Gastrocnemius medialis (tissue), 4 donors: ENCODE data around the gene SCN4B. TPM values are rescaled to one million over a fixed set of nuclear protein-coding genes. Genes with fewer than 3 reads are reported as not detected.
"Not testable (repeated sequence)": the region's sequence is repeated elsewhere in the genome, so short reads cannot be mapped to it uniquely, and the experiment has no call there.

Experiments
- ATAC-seq, 2 donors: fragments of 150-250 bp; one replicate each; pipeline ENCODE4 v1.9.1; 2016
- DNase-seq, 2 donors: peaks; one replicate each; pipeline ENCODE4 v3.0.0-alpha.2; 2019
- H3K27ac ChIP-seq, 4 donors: fragments of 200-600 bp; sonication (generic); 1 replicate in 1 of 4; 2 replicates in 3 of 4; pipeline ENCODE4 v1.5.1; 2016 to 2018; ENCODE audit warnings: mild to moderate bottlenecking in 2 of 4, moderate library complexity in 1 of 4
- H3K27me3 ChIP-seq, 3 donors: fragments of 200-600 bp; sonication (generic) in 2 of 3; 1 replicate in 1 of 3; 2 replicates in 2 of 3; pipeline versions ENCODE4 v1.5.1 to v1.6.0; 2016 to 2019; ENCODE audit warnings: mild to moderate bottlenecking in 1 of 3, moderate library complexity in 1 of 3
- H3K36me3 ChIP-seq, 2 donors: fragments of 200-600 bp; sonication (generic) in 1 of 2; one replicate each; pipeline ENCODE4 v1.5.1; 2017 to 2018
- H3K4me1 ChIP-seq, 2 donors: fragments of 200-600 bp; sonication (generic) in 1 of 2; one replicate each; pipeline ENCODE4 v1.5.1; 2016 to 2017; ENCODE audit warnings: mild to moderate bottlenecking in 2 of 2
- H3K4me3 ChIP-seq, 4 donors: fragments of 200-600 bp; sonication (generic) in 3 of 4; 1 replicate in 1 of 4; 2 replicates in 3 of 4; pipeline ENCODE4 v1.5.1; 2016 to 2019; ENCODE audit warnings: mild to moderate bottlenecking in 2 of 4
- H3K9me3 ChIP-seq, 3 donors: fragments of 200-600 bp; sonication (generic) in 2 of 3; 1 replicate in 1 of 3; 2 replicates in 2 of 3; pipeline ENCODE4 v1.5.1; 2016 to 2019
- POLR2A ChIP-seq, 2 donors: fragments of 450-650 bp; IDR thresholded peaks; one replicate each; pipeline ENCODE4 v1.6.1; 2017; ENCODE audit warnings: antibody characterized with exemption in 2 of 2, mild to moderate bottlenecking in 2 of 2, moderate library complexity in 2 of 2
- in situ Hi-C, 4 donors: fragments of 200-750 bp; cut with MboI; loops; one replicate each; pipeline versions ENCODE4 v1.15.0 to v1.8.0; 2017; ENCODE audit warnings: low sequenced_read_pairs in 4 of 4
- intact Hi-C: fragments of 100-400 bp; cut with DNase I; formaldehyde crosslinking; loops from one replicate; pipeline ENCODE4 v1.15.1; 2023; ENCODE audit warnings: low total_unique reads
- total RNA-seq, 4 donors: library from RNA; depleted of rRNA; stranded (reverse); fragments of >200 nt; gene quantifications; one replicate each; pipeline versions ENCODE4 v1.1.0 to v1.2.3, GENCODE V29; 2016
- TF ChIP-seq, protein P1 (sequence below), 5 experiments: fragments of 450-650 bp in 3 of 5; fragments of 200-600 bp in 2 of 5; sonication (generic) in 2 of 5; IDR thresholded peaks in 4 of 5; conservative IDR thresholded peaks in 1 of 5; 1 replicate in 4 of 5; 2 replicates in 1 of 5; pipeline ENCODE4 v1.5.1; 2016 to 2019; ENCODE audit warnings: antibody characterized with exemption in 5 of 5, mild to moderate bottlenecking in 3 of 5, moderate library complexity in 3 of 5

SCN4B gene
- total RNA-seq, 4 donors from 2014 or later: 3.5 to 16.3 (median 6.5) TPM

DNA sequence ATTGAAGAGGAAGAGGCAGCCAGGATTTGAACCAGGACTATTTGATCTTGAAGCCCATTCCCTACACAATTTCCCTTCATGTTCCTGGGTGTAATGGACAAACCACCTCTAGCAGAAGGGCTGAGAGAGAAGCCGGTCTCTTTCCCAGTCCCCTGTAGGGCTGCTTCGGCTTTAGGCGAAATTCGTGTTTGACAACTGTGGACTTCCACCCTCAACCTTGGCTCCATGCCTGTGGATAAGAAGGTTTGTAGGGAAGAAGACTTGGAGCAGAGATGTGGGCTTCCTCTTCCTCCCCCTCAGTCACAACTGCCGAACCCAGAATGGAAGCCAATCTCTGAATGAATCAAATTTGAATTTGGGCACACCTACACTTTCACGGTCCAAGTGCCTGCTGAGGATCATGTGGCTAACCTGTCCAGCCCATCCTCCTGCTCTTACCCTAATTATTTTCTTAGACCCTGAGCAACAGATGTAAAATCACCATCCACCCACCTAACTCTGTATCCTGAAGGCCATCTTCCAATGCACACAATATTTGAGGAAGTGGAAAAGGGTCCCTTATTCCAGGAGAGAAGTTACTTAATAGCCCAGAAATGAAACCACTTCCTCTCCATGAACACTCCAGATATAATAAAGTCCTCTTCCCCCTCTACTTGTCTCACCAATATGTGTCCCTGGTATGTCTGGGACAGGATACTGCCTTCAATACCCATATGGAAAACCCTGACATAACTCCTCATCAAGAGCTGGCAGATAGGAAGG lies 33.9 kb upstream of the SCN4B start:
- Histone ChIP-seq H3K36me3 (no peaks in the 10 kb centered on the region), H3K27me3 (no peaks in the 10 kb centered on the region), H3K9me3 (no peaks in the 10 kb centered on the region), H3K27ac (no peak overlapping the region), H3K4me3 (no peak overlapping the region), H3K4me1 (no peaks in the 10 kb centered on the region)
- in situ Hi-C loops (loop anchor here in 1 of 4 donors (25.0 kb wide), 1 partner anchor 301 kb away; no protein-coding TSS in a partner anchor), intact Hi-C loops (no loop called here)
- ATAC-seq (no peak), DNase-seq (no peak)
- TF ChIP-seq, protein P1, sequence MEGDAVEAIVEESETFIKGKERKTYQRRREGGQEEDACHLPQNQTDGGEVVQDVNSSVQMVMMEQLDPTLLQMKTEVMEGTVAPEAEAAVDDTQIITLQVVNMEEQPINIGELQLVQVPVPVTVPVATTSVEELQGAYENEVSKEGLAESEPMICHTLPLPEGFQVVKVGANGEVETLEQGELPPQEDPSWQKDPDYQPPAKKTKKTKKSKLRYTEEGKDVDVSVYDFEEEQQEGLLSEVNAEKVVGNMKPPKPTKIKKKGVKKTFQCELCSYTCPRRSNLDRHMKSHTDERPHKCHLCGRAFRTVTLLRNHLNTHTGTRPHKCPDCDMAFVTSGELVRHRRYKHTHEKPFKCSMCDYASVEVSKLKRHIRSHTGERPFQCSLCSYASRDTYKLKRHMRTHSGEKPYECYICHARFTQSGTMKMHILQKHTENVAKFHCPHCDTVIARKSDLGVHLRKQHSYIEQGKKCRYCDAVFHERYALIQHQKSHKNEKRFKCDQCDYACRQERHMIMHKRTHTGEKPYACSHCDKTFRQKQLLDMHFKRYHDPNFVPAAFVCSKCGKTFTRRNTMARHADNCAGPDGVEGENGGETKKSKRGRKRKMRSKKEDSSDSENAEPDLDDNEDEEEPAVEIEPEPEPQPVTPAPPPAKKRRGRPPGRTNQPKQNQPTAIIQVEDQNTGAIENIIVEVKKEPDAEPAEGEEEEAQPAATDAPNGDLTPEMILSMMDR (IDR thresholded peaks at IDR 0.05 in 4 of 5, conservative IDR thresholded peaks at IDR 0.05 in 1 of 5): no peak
- no peak for TF ChIP-seq POLR2A (IDR thresholded peaks at IDR 0.05)

DNA sequence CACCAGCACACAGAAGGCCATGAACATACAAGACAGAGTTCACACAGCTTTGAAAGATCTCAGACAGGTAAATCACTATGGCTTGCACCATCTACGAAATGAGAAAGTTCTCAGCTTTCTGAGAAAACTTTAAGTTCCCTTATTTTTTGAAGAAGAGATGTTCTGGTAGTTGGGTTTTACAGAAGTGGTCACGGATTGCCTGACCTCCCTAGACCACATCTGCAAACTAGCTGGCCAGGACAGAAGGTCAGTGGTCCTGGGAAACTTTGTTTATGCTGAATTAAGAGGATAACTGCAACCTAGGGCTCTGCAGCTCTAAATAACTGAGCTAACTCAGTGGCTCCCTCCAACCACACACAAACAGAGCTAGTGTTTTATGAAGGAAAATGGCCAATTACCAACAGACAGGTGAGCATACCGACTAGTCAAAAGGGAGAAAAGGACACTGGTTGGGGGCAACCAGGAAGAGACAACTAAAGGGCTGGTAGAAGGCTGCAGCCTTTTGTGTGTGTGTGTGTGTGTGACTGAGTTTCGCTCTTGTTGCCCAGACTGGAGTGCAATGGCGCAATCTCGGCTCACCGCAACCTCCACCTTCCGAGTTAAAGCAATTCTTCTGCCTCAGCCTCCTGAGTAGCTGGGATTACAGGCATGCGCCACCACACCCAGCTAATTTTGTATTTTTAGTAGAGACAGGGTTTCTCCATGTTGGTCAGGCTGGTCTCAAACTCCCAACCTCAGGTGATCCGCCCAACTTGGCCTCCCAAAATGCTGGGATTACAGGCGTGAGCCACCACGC lies 32.4 kb upstream of the SCN4B start:
- Histone ChIP-seq H3K4me3 (no peak overlapping the region), H3K27me3 (no peaks in the 10 kb centered on the region), H3K4me1 (peaks cover 3 to 9% of the 10 kb centered on the region in 2 donors), H3K27ac (no peak overlapping the region), H3K9me3 (no peaks in the 10 kb centered on the region), H3K36me3 (no peaks in the 10 kb centered on the region)
- no peak for ATAC-seq
- in situ Hi-C loops (loop anchor here in 1 of 4 donors (25.0 kb wide), 1 partner anchor 302 kb away; no protein-coding TSS in a partner anchor), intact Hi-C loops (no loop called here)
- TF ChIP-seq, protein P1 (IDR thresholded peaks at IDR 0.05 in 4 of 5, conservative IDR thresholded peaks at IDR 0.05 in 1 of 5): no peak
- TF ChIP-seq POLR2A (IDR thresholded peaks at IDR 0.05): no peak
- no peak for DNase-seq

DNA sequence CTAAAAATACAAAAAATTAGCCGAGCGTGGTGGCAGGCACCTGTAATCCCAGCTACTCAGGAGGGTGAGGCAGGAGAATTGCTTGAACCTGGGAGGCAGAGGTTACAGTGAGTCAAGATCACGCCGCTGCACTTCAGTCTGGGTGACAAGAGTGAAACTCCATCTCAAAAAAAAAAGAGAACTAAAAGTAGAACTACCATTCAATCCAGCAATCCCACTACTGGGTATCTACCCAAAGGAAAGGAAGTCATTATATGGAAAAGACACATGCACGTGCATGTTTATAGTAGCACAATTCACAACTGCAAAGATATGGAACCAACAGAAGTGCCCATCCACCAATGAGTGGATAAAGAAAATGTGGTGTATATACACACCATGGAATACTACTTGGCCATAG lies 31.1 kb upstream of the SCN4B start:
- in situ Hi-C loops: loop anchor here in 1 of 4 donors (25.0 kb wide), 1 partner anchor 304 kb away; no protein-coding TSS in a partner anchor
- H3K27ac ChIP-seq: not testable (repeated sequence)

DNA sequence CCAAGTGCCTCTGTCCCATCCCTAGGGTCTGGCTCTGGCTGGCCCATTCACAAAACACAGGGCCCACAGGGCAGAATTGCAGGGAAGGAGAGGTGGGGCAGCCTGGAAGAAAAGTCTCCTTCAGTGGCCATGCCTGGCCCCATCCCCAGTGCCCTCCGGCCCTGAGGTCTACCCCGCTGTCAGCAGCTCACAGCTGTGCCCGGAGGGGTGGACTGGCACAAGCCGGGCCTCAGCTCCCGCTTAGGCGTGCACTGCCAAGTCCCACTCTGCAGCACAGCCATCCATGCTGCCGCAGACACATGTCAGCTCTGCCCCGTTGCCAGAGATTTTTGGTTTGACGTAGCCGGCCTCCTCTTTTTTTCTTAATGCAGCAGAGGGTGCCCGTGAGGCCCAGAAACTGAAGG lies 27.7 kb upstream of the SCN4B start:
- peaks cover 23 to 28% of the 10 kb centered on the region in 2 donors for H3K4me1 ChIP-seq
- no peak for TF ChIP-seq POLR2A (IDR thresholded peaks at IDR 0.05)
- TF ChIP-seq, protein P1 (IDR thresholded peaks at IDR 0.05 in 4 of 5, conservative IDR thresholded peaks at IDR 0.05 in 1 of 5): no peak
- ATAC-seq: peak; percentile 74 to 79
- intact Hi-C loops (loop anchor here (2.0 kb wide), 1 partner anchor 14 kb away; no protein-coding TSS in a partner anchor), in situ Hi-C loops (loop anchor here in 1 of 4 donors (25.0 kb wide), 1 partner anchor 307 kb away; no protein-coding TSS in a partner anchor)
- H3K36me3 ChIP-seq: no peaks in the 10 kb centered on the region
- H3K27me3 ChIP-seq: no peaks in the 10 kb centered on the region
- H3K9me3 ChIP-seq: no peaks in the 10 kb centered on the region
- peak overlapping the region; percentile 44 to 69 (median 63) for H3K27ac ChIP-seq
- peak overlapping the region in 2 of 4 donors; percentile 22 to 35 for H3K4me3 ChIP-seq
- DNase-seq: peak; percentile 18 to 50

More for the DNA sequence above, 31.1 kb upstream of the SCN4B start:
- H3K27me3 ChIP-seq, intact Hi-C loops, H3K36me3 ChIP-seq, H3K4me3 ChIP-seq, H3K9me3 ChIP-seq, DNase-seq, ATAC-seq: not testable (repeated sequence)
- H3K4me1 ChIP-seq: peaks cover 5 to 12% of the 10 kb centered on the region in 2 donors

DNA sequence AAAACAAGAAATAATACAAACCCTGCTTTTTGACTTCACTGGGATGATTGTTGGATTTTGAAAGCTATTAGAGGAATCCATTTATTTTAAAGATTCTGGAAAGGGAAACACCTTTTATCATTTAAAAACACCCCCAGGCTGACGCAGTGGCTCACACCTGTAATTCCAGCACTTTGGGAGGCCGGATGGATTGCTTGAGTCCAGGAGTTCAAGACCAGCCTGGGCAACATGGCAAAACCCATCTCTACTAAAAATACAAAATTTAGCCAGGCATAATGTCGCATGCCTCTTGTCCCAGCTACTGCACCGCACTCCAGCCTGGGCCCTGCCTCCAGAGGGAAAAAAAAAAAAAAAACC lies 24.1 kb upstream of the SCN4B start:
- Histone ChIP-seq H3K27ac (peak overlapping the region; percentile 55 to 80 (median 67)), H3K27me3 (no peaks in the 10 kb centered on the region), H3K36me3 (no peaks in the 10 kb centered on the region), H3K4me3 (peak overlapping the region in 1 of 4 donors; percentile 24), H3K4me1 (peaks cover 29 to 36% of the 10 kb centered on the region in 2 donors), H3K9me3 (no peaks in the 10 kb centered on the region)
- in situ Hi-C loops: loop anchor here in 1 of 4 donors (25.0 kb wide), 1 partner anchor 311 kb away; no protein-coding TSS in a partner anchor
- DNase-seq: no peak
- intact Hi-C loops: no loop called here
- ATAC-seq: no peak
- TF ChIP-seq, protein P1 (IDR thresholded peaks at IDR 0.05 in 4 of 5, conservative IDR thresholded peaks at IDR 0.05 in 1 of 5): no peak
- no peak for TF ChIP-seq POLR2A (IDR thresholded peaks at IDR 0.05)
